Stimulated activated CD8-positive, alpha-beta memory T cell treated with anti-CD3 and anti-CD28 coated beads, Interleukin-15, amount 100 ng/mL, for 48 hours (primary cell): ENCODE data around the gene TOMM34.
A peak's percentile ranks its signal among the peaks of the same experiment; 100 is the strongest.

Experiments used
- DNase-seq, 2 donors: peaks; one replicate each; pipeline ENCODE4 v3.0.0-alpha.2; 2020; ENCODE audit warnings: low read depth in 2 of 2

Gene TOMM34

GRCh38 chr20:44930517-44931168 lies 29.6 kb downstream of the TOMM34 start:
- no peak for DNase-seq

- no peak for DNase-seq
These were observed 31.6 kb downstream of the TOMM34 start for GRCh38 chr20:44928595-44928994.

GRCh38 chr20:44924541-44924940 lies 35.7 kb downstream of the TOMM34 start:
- no peak for DNase-seq

- DNase-seq: no peak
These were observed 38.8 kb downstream of the TOMM34 start for GRCh38 chr20:44921447-44921846.

GRCh38 chr20:44918761-44919160 lies 41.4 kb downstream of the TOMM34 start:
- no peak for DNase-seq

GRCh38 chr20:44918342-44918741 lies 41.9 kb downstream of the TOMM34 start:
- no peak for DNase-seq

- DNase-seq: no peak
These were observed 42.8 kb downstream of the TOMM34 start for GRCh38 chr20:44917399-44917798.

GRCh38 chr20:44916586-44916985 lies 43.6 kb downstream of the TOMM34 start:
- no peak for DNase-seq

GRCh38 chr20:44914924-44915323 lies 45.3 kb downstream of the TOMM34 start:
- peak in 1 of 2 donors; percentile 20 for DNase-seq

- DNase-seq: no peak
These were observed 48.0 kb downstream of the TOMM34 start for GRCh38 chr20:44912189-44912588.

- DNase-seq: peak in 1 of 2 donors; percentile 34
These were observed 48.8 kb downstream of the TOMM34 start for GRCh38 chr20:44911264-44911921.

- no peak for DNase-seq
These were observed 49.4 kb downstream of the TOMM34 start for GRCh38 chr20:44910690-44911262.

- DNase-seq: peak; percentile 65 to 75
These were observed 50.1 kb downstream of the TOMM34 start, which contains the start of gene PABPC1L for GRCh38 chr20:44909872-44910689. PABPC1L (plus strand) TSS chr20:44910060; CDS start chr20:44910144, 84 bp downstream.

GRCh38 chr20:44908987-44909871 lies 51.0 kb downstream of the TOMM34 start:
- DNase-seq: no peak

- no peak for DNase-seq
These were observed 55.8 kb downstream of the TOMM34 start for GRCh38 chr20:44904377-44904776.

- no peak for DNase-seq
These were observed 58.2 kb downstream of the TOMM34 start for GRCh38 chr20:44901974-44902373.

GRCh38 chr20:44900231-44900854 lies 59.9 kb downstream of the TOMM34 start:
- no peak for DNase-seq

- DNase-seq: no peak
These were observed 63.1 kb downstream of the TOMM34 start for GRCh38 chr20:44897133-44897532.

- DNase-seq: no peak
These were observed 63.6 kb downstream of the TOMM34 start for GRCh38 chr20:44896583-44896982.

- no peak for DNase-seq
These were observed 65.2 kb downstream of the TOMM34 start for GRCh38 chr20:44894959-44895358.
